Measurements from ENCODE around the gene HOXA7. TPM values are rescaled to one million over a fixed set of nuclear protein-coding genes. Genes with fewer than 3 reads are reported as not detected.

HOXA7 gene
- total and polyA plus RNA-seq, 2 donors (not counting 3 experiments of a cell fraction or from before 2014, with no cell fraction given), result 18.1 to 18.5 TPM

DNA sequence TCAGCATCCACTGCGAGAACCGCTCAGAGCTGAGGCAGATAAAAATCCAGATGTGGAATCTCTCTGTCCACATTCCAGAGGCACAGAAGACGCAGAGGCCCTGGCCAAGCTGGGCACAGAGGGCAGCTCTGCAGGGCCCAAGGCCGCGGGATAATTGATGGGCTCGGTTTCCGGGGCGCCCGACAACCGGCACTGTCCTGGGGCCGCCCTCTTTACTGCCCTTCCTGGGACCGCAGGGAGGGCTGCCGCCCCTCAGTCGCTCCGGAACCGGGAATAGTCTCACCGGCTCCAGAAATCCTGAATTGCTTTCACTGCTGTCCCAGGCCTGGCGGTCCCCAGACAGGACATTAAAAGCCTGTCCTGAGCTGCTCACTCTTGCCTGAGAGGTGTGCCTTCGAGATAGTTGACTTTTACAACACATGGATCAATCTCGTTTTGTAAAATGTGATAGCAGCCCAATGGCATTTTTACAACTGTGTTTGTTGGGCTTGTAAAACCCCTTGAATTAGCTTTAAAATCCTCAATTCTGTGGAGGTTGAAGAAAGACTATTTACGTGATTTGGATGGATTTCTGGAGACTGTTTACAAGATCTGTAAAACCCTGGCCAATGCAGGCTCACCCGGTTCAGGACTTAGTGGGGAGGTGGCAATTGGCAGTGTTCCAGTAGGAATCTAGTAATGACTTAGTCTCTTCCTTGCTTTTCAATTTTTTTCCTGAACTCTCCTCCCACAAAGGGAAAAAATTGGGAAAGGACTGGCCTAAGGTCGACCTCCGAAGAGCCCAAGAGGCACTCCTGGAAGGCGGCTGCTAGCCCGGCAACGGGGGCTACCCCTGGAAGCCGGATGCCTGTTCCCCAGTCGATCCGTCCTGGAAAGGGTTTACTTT, 7.5 kb downstream of the HOXA7 start:
- Histone ChIP-seq H3K9me3 (replicated peaks; ENCODE audit: control insufficient read depth, insufficient read depth, low read length) (no peaks in the 10 kb centered on the region), H3K79me2 (ENCODE audit: control insufficient read depth, insufficient read depth, low read length) (peaks cover 98% of the 10 kb centered on the region), H3K9ac (replicated peaks; ENCODE audit: extremely low read depth, insufficient read depth, low read length) (peak overlapping the region; percentile 65), H3K9me1 (replicated peaks; ENCODE audit: control insufficient read depth, extremely low read depth, insufficient read depth, low read length) (no peaks in the 10 kb centered on the region), H3K27me3 (ENCODE audit: control insufficient read depth in 2 of 2, insufficient read depth in 2 of 2, low read length in 2 of 2) (no peaks in the 10 kb centered on the region), H3K36me3 (ENCODE audit: control insufficient read depth in 2 of 2, extremely low read depth in 1 of 2, insufficient read depth in 2 of 2, low read length in 2 of 2) (peaks cover 0 to 12% of the 10 kb centered on the region in 2 experiments), H3K4me3 (replicated peaks in 1 of 3; ENCODE audit: insufficient read depth in 1 of 3, low read depth in 1 of 3, low read length in 3 of 3) (peak overlapping the region; percentile 54 to 85 (median 55)), H2AFZ (ENCODE audit: low read depth, low read length) (no peak overlapping the region), H4K20me1 (replicated peaks; ENCODE audit: control insufficient read depth, extremely low read depth, insufficient read depth, low read length) (no peaks in the 10 kb centered on the region), H3K4me1 (ENCODE audit: control insufficient read depth, extremely low read depth, insufficient read depth, low read length) (peaks cover 71% of the 10 kb centered on the region), H3K27ac (ENCODE audit: insufficient read depth, low read depth, low read length) (peak overlapping the region; percentile 67), H3K4me2 (ENCODE audit: insufficient read depth, low read length) (peak overlapping the region; percentile 78)
- intact Hi-C loops (cut with micrococcal nuclease), result no loop called here
- DNase-seq (ENCODE audit: low read depth, low spot score), result peak; percentile 74
- TF ChIP-seq EZH2 (IDR thresholded peaks at IDR 0.05; ENCODE audit: borderline replicate concordance, low read depth, low read length, severe bottlenecking), result no peak
- peak; percentile 93 for FAIRE-seq
- ChIA-PET CTCF (interaction anchor here (0.9 to 5.6 kb wide), 11 partner anchors 9 to 779 kb away, joined by 3 to 83 read pairs (median 6); partner anchors contain the start of gene HOXA9), POLR2A (interaction anchor here (0.6 to 1.3 kb wide), 5 partner anchors 10 to 947 kb away, joined by 3 to 8 read pairs (median 3); partner anchors contain the start of gene CBX3)
- BruUV-seq (replicated peaks), result no TSS peak
- dilution Hi-C loops (cut with MboI; ENCODE audit: extremely low pct_ligation_motif_present, low sequenced_read_pairs), result no loop called here

DNA sequence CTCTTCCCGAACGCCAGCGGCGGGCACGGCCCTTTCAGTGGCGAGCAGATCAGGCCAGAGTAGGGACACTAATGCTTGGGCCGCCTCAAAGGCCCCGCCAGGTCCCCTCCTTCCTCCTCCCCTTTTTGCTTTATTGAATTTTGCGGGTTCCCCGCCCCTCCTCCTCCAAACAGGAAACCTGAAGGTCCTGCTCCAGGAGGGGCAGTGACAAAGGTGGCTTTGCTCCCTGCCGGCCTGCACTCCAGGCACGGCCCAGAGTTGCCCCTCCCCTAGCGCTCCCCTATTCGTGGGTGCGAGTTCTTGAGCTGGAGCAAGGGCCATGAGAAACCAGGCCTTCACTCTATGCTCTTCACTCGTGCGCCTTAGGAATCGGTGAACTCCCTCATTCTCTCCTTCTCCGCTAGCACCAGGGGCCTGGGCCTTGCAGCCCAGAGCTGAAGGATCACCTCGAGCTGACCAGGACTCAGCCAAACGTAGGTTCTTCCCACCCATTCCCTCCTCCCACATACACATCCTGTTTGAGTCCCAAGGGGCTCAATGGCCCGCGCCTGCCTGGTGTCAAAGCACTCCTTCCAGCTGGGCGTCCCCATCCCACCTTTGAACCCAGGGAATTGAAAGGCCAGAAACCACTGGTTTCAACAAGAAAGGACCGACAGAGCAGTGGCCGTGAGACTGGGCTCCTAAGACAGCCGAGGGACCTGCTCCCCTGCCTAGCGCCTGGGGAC, 8.3 kb downstream of the HOXA7 start:
- peak overlapping the region; percentile 78 for H3K4me2 ChIP-seq (ENCODE audit: insufficient read depth, low read length)
- no peaks in the 10 kb centered on the region for H3K9me3 ChIP-seq (replicated peaks; ENCODE audit: control insufficient read depth, insufficient read depth, low read length)
- H4K20me1 ChIP-seq (replicated peaks; ENCODE audit: control insufficient read depth, extremely low read depth, insufficient read depth, low read length), result no peaks in the 10 kb centered on the region
- no peak overlapping the region for H2AFZ ChIP-seq (ENCODE audit: low read depth, low read length)
- H3K9ac ChIP-seq (replicated peaks; ENCODE audit: extremely low read depth, insufficient read depth, low read length), result peak overlapping the region; percentile 65
- ChIA-PET CTCF (interaction anchor here (0.6 to 5.6 kb wide), 10 partner anchors 8 to 778 kb away, joined by 3 to 83 read pairs (median 6); partner anchors contain the start of gene HOXA9), POLR2A (interaction anchor here (0.7 to 1.3 kb wide), 4 partner anchors 11 to 947 kb away, joined by 3 to 8 read pairs (median 3); partner anchors contain the start of gene CBX3)
- no peaks in the 10 kb centered on the region for H3K27me3 ChIP-seq (ENCODE audit: control insufficient read depth in 2 of 2, insufficient read depth in 2 of 2, low read length in 2 of 2)
- TF ChIP-seq JUN (IDR thresholded peaks at IDR 0.05; ENCODE audit: borderline replicate concordance, insufficient read depth, insufficient read length, low read depth), result no peak
- H3K9me1 ChIP-seq (replicated peaks; ENCODE audit: control insufficient read depth, extremely low read depth, insufficient read depth, low read length), result no peaks in the 10 kb centered on the region
- H3K27ac ChIP-seq (ENCODE audit: insufficient read depth, low read depth, low read length), result peak overlapping the region; percentile 67
- no TSS peak for BruUV-seq (replicated peaks)
- peak; percentile 76 for DNase-seq (ENCODE audit: low read depth, low spot score)
- H3K36me3 ChIP-seq (ENCODE audit: control insufficient read depth in 2 of 2, extremely low read depth in 1 of 2, insufficient read depth in 2 of 2, low read length in 2 of 2), result peaks cover 0 to 12% of the 10 kb centered on the region in 2 experiments
- FAIRE-seq, result no peak
- H3K79me2 ChIP-seq (ENCODE audit: control insufficient read depth, insufficient read depth, low read length), result peaks cover 96% of the 10 kb centered on the region
- H3K4me1 ChIP-seq (ENCODE audit: control insufficient read depth, extremely low read depth, insufficient read depth, low read length), result peaks cover 65% of the 10 kb centered on the region
- intact Hi-C loops (cut with micrococcal nuclease) (no loop called here), dilution Hi-C loops (cut with MboI; ENCODE audit: extremely low pct_ligation_motif_present, low sequenced_read_pairs) (no loop called here)
- H3K4me3 ChIP-seq (replicated peaks in 1 of 3; ENCODE audit: insufficient read depth in 1 of 3, low read depth in 1 of 3, low read length in 3 of 3), result peak overlapping the region; percentile 9 to 85 (median 54)
